D721Med (cell line): ENCODE data around the gene COL6A2.

Source experiments
- DNase-seq: peaks from one replicate; pipeline ENCODE4 v3.0.0; 2011; ENCODE audit warnings: low spot score; ENCODE audit not compliant: insufficient read length
- FAIRE-seq: peaks from 2 replicates; lab custom pipeline; 2011; peaks lifted over from hg19 to GRCh38; lab: Jason Lieb, UNC
- CTCF ChIP-seq: IDR thresholded peaks from 2 replicates; pipeline ENCODE4 v1.5.1; 2012; ENCODE audit warnings: mild to moderate bottlenecking, control low read depth; ENCODE audit not compliant: insufficient read depth; ENCODE audit errors: missing control alignments

COL6A2 gene

DNA sequence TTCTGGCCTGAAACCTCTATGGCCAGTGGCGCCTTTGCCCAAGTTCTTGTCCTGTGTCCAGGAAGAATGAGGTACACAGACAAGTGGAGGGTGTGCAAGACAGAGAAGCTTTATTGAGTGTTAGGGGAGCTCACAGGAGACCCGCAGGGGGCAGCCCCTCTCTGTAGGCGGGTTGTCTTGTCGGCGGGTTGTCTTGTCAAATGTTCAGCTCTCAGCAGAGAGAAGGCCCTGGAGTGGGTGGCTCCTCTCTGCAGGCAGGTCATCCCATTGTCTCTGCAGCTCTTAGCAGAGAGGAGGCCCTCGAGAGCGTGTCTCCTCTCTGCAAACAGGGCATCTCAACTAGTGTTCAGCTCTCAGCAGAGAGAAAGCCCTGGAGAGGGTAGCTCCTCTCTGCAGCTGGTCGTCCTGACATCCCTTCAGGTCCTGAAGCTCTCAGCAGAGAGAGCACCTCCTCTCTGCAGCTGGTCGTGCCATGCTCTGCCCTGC, 11.0 kb downstream of the COL6A2 start:
- FAIRE-seq (no peak), DNase-seq (no peak)
- no peak for TF ChIP-seq CTCF

- no peak for FAIRE-seq
- TF ChIP-seq CTCF, result no peak
Observed at GRCh38 chr21:46109313-46110221, 11.7 kb downstream of the COL6A2 start.

DNA sequence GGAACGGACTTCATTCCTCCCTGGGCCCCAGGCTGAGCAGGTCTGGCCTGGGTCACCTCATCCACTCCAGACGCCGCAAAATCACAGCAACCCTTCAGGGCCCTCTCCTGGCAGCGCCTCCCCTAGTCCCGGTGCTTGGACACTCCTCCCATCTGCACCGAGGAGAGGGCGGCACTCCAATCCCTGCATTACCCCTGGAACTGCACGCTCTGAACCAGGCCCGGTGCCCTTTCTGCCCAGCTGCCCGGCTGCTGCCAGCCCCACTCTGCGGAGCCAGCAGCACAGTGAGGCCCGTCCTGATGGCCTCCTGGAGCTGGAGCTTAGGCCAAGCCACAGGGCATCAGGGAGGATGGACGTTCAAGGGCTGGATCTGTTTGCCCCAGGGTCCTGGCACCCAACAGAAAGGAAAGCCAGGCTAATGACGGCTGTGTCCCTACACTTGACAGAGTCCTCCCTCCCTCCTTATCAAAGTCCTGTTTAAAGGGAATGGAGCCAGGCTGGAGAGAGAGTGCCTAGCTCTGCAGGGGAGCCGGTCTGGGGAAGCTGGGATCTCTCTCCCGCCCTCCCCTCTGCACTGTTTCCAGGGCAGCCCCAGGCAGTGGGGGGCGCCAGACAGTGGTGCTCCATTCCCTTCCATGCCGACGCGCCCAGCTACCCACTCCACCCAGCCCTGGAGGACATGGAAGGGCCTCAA, 12.7 kb downstream of the COL6A2 start:
- DNase-seq (peak; percentile 14), FAIRE-seq (no peak)
- TF ChIP-seq CTCF, result no peak

More at GRCh38 chr21:46109313-46110221, 11.7 kb downstream of the COL6A2 start:
- no peak for DNase-seq

GRCh38 chr21:46111193-46111571, 13.3 kb downstream of the COL6A2 start:
- FAIRE-seq (no peak), DNase-seq (peak; percentile 10)
- TF ChIP-seq CTCF, result no peak

- no peak for TF ChIP-seq CTCF
- FAIRE-seq (no peak), DNase-seq (peak; percentile 13)
Observed at GRCh38 chr21:46111857-46112724, 14.2 kb downstream of the COL6A2 start.

- FAIRE-seq (no peak), DNase-seq (peak; percentile 11)
- TF ChIP-seq CTCF, result no peak
Observed at GRCh38 chr21:46112725-46113215, 14.9 kb downstream of the COL6A2 start.
